Uterus (tissue), 4 donors: ENCODE measurements around the gene RAB11FIP5. TPM values are rescaled to one million over a fixed set of nuclear protein-coding genes. Genes with fewer than 3 reads are reported as not detected.

Experiments used
- DNase-seq, 2 donors: peaks; one replicate each; pipeline ENCODE4 v3.0.0-alpha.2; 2019 to 2020
- H3K27ac ChIP-seq, 2 donors: fragments of 200-600 bp; sonication (generic); 1 replicate in 1 of 2; 2 replicates in 1 of 2; pipeline ENCODE4 v1.5.1; 2016 to 2018
- H3K27me3 ChIP-seq, 2 donors: fragments of 200-600 bp; sonication (generic); one replicate each; pipeline ENCODE4 v1.5.1; 2018 to 2019; ENCODE audit warnings: control low read depth in 1 of 2
- H3K36me3 ChIP-seq, 2 donors: fragments of 200-600 bp; sonication (generic); one replicate each; pipeline ENCODE4 v1.5.1; 2019; ENCODE audit warnings: control low read depth in 1 of 2
- H3K4me1 ChIP-seq, 2 donors: fragments of 200-600 bp; sonication (generic); one replicate each; pipeline ENCODE4 v1.5.1; 2018 to 2019; ENCODE audit warnings: control low read depth in 1 of 2
- H3K4me3 ChIP-seq, 2 donors: fragments of 200-600 bp; sonication (generic); 1 replicate in 1 of 2; 2 replicates in 1 of 2; pipeline ENCODE4 v1.5.1; 2018 to 2019; ENCODE audit warnings: mild to moderate bottlenecking in 1 of 2
- H3K9me3 ChIP-seq, 2 donors: fragments of 200-600 bp; sonication (generic); one replicate each; pipeline ENCODE4 v1.5.1; 2019; ENCODE audit warnings: control low read depth in 1 of 2
- POLR2A ChIP-seq, 2 donors: fragments of 450-650 bp; IDR thresholded peaks; one replicate each; pipeline ENCODE4 v1.6.1; 2016; ENCODE audit warnings: antibody characterized with exemption in 2 of 2, mild to moderate bottlenecking in 1 of 2, moderate library complexity in 1 of 2
- intact Hi-C: fragments of 100-400 bp; cut with DNase I; formaldehyde crosslinking; loops from one replicate; pipeline ENCODE4 v1.15.1; 2023; ENCODE audit warnings: low total_unique reads
- total RNA-seq, 4 donors: library from RNA; depleted of rRNA in 3 of 4; stranded (reverse); fragments of >200 nt in 3 of 4; gene quantifications; one replicate each; pipeline versions ENCODE4 v1.1.0 to v1.2.4, GENCODE V29; 2014 to 2023
- TF ChIP-seq, protein P1 (sequence below), 4 experiments: fragments of 200-600 bp in 2 of 4; fragments of 450-650 bp in 2 of 4; sonication (generic) in 2 of 4; IDR thresholded peaks; one replicate each; pipeline ENCODE4 v1.5.1; 2016 to 2019; ENCODE audit warnings: antibody characterized with exemption in 4 of 4, mild to moderate bottlenecking in 2 of 4, moderate library complexity in 1 of 4
- donor health status: DM: yes; HTN: yes; CAD: no.

Gene RAB11FIP5
- total RNA-seq, 4 donors from 2014 or later: 22.4 to 45.7 (median 31.7) TPM

GRCh38 chr2:73032702-73033097, 80.0 kb downstream of the RAB11FIP5 start:
- intact Hi-C loops: no loop called here
- Histone ChIP-seq H3K36me3 (no peaks in the 10 kb centered on the region), H3K27me3 (no peaks in the 10 kb centered on the region), H3K27ac (no peak overlapping the region), H3K4me3 (no peak overlapping the region), H3K4me1 (no peaks in the 10 kb centered on the region), H3K9me3 (no peaks in the 10 kb centered on the region)
- no peak for TF ChIP-seq POLR2A (IDR thresholded peaks at IDR 0.05)
- TF ChIP-seq, protein P1, sequence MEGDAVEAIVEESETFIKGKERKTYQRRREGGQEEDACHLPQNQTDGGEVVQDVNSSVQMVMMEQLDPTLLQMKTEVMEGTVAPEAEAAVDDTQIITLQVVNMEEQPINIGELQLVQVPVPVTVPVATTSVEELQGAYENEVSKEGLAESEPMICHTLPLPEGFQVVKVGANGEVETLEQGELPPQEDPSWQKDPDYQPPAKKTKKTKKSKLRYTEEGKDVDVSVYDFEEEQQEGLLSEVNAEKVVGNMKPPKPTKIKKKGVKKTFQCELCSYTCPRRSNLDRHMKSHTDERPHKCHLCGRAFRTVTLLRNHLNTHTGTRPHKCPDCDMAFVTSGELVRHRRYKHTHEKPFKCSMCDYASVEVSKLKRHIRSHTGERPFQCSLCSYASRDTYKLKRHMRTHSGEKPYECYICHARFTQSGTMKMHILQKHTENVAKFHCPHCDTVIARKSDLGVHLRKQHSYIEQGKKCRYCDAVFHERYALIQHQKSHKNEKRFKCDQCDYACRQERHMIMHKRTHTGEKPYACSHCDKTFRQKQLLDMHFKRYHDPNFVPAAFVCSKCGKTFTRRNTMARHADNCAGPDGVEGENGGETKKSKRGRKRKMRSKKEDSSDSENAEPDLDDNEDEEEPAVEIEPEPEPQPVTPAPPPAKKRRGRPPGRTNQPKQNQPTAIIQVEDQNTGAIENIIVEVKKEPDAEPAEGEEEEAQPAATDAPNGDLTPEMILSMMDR (IDR thresholded peaks at IDR 0.05): no peak
- DNase-seq: no peak

GRCh38 chr2:73031725-73032701, 80.7 kb downstream of the RAB11FIP5 start:
- no peaks in the 10 kb centered on the region for H3K4me1 ChIP-seq
- H3K27me3 ChIP-seq: no peaks in the 10 kb centered on the region
- H3K9me3 ChIP-seq: no peaks in the 10 kb centered on the region
- H3K36me3 ChIP-seq: no peaks in the 10 kb centered on the region
- DNase-seq: no peak
- H3K27ac ChIP-seq: no peak overlapping the region
- intact Hi-C loops: no loop called here
- no peak overlapping the region for H3K4me3 ChIP-seq
- TF ChIP-seq, protein P1 (IDR thresholded peaks at IDR 0.05): no peak
- TF ChIP-seq POLR2A (IDR thresholded peaks at IDR 0.05): no peak

DNA sequence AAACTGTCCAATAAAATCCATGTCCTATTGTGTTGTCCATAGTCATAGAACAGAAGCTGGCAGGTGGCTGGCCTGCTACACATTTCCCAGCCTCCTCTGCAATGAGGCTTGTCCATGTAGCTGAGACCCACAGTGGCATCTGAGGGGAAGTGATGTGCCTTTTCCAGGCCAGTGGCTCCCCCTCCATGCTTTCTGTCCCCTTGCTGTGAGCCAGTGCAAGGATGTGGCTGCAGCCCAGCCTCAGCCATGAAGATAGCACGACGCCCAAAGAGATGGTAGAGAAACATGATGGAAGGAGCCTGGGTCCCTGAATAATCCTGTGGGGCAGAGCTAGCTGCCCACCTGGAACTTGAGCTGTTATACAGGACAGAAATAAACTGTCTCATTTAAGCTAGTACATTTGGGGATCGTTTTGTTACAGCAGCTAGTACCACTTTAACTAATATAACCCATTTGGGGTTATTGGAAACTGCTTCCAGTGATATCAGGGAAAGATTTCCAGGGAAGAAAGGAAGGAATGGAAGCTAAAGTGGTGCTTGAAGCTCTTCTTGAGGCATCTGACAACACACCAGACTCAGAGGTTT, 81.6 kb downstream of the RAB11FIP5 start:
- Histone ChIP-seq H3K36me3 (no peaks in the 10 kb centered on the region), H3K4me3 (no peak overlapping the region), H3K9me3 (no peaks in the 10 kb centered on the region), H3K27me3 (no peaks in the 10 kb centered on the region), H3K4me1 (no peaks in the 10 kb centered on the region), H3K27ac (no peak overlapping the region)
- DNase-seq: no peak
- intact Hi-C loops: no loop called here
- TF ChIP-seq POLR2A (IDR thresholded peaks at IDR 0.05): no peak
- TF ChIP-seq, protein P1 (IDR thresholded peaks at IDR 0.05): no peak

DNA sequence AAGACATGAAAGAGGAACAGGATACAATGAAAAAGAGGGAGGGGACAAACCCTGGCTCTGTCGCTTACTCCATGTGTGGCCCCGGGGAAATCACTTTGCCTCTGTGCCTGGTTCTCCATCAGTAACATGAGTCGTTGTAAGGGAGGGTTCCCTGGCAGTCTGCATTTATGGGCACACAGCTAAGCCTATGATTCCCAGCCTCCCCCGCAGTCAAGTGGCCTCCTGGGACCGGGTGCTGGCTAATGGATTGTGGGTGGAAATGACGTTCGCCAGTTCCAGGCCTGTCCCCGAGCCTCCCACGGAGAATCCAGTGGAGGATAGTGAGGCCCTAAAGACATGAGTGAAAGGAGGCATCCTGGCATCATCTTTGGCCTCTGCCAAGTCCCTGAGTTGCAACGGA, 83.9 kb downstream of the RAB11FIP5 start:
- H3K4me3 ChIP-seq: no peak overlapping the region
- no peaks in the 10 kb centered on the region for H3K36me3 ChIP-seq
- H3K9me3 ChIP-seq: no peaks in the 10 kb centered on the region
- no peak for TF ChIP-seq POLR2A (IDR thresholded peaks at IDR 0.05)
- TF ChIP-seq, protein P1 (IDR thresholded peaks at IDR 0.05): no peak
- H3K4me1 ChIP-seq: no peaks in the 10 kb centered on the region
- intact Hi-C loops: no loop called here
- no peak for DNase-seq
- H3K27me3 ChIP-seq: no peaks in the 10 kb centered on the region
- H3K27ac ChIP-seq: no peak overlapping the region

DNA sequence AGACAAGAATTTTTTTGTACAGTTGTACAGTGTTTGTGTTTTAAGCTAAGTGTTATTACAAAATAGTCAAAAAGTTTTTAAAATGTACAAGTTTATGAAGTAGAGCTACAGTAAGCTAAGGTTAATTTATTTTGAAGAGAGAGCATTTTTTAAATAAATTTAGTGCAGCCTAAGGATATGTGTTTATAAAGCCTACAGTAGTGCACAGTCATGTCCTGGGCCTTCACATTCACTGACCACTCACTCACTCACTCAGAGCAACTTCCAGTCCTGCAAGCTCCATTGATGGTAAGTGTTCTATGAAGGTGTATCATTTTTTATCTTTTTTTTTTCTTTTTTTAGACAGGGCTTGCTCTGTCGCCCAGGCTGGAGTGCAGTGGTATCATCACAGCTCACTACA, 85.4 kb downstream of the RAB11FIP5 start:
- TF ChIP-seq, protein P1 (IDR thresholded peaks at IDR 0.05): no peak
- no peak for TF ChIP-seq POLR2A (IDR thresholded peaks at IDR 0.05)
- intact Hi-C loops: no loop called here
- H3K27ac ChIP-seq: no peak overlapping the region
- H3K36me3 ChIP-seq: no peaks in the 10 kb centered on the region
- H3K9me3 ChIP-seq: no peaks in the 10 kb centered on the region
- H3K4me1 ChIP-seq: no peaks in the 10 kb centered on the region
- no peak for DNase-seq
- no peak overlapping the region for H3K4me3 ChIP-seq
- H3K27me3 ChIP-seq: no peaks in the 10 kb centered on the region
